HepG2 (cell line): Measurements from ENCODE around the gene ARAP3. TPM values are rescaled to one million over a fixed set of nuclear protein-coding genes. Genes with fewer than 3 reads are reported as not detected.
A peak's percentile ranks its signal among the peaks of the same experiment; 100 is the strongest.

Source experiments
- ATAC-seq: fragments of 200-7000 bp; cut with Tn5 transposase; 3 replicates; pipeline ENCODE4 v1.9.1; 2020; ENCODE audit warnings: mild to moderate bottlenecking, moderate library complexity
- BruUV-seq: library from RNA; stranded (reverse); fragments of 400-500 nt; replicated peaks from 2 replicates; lab custom pipeline; 2021; lab: Mats Ljungman, UMichigan
- CTCF ChIA-PET: fragments of 300-600 bp; formaldehyde crosslinking; extraction: SDS; loops from one replicate; lab custom pipeline; 2021; ENCODE audit warnings: low total read pairs, inconsistent platforms, low intra/inter-chr PET ratio; lab: Yijun Ruan, JAX
- POLR2A ChIA-PET: fragments of 350-600 bp; sonication (Branson Sonifier 250); formaldehyde crosslinking; loops from one replicate; lab custom pipeline; 2020; ENCODE audit warnings: antibody characterized with exemption, inconsistent platforms; lab: Yijun Ruan, JAX
- DNase-seq: peaks from one replicate; pipeline ENCODE4 v3.0.0-alpha.2; 2015; ENCODE audit warnings: low spot score
- FAIRE-seq: peaks from 3 replicates; lab custom pipeline; 2011; peaks lifted over from hg19 to GRCh38; lab: Jason Lieb, UNC
- H2AFZ ChIP-seq: one replicate; pipeline ENCODE4 v1.6.1; 2011; ENCODE audit warnings: low read length, inconsistent platforms
- H3K27ac ChIP-seq: fragments of 300-600 bp; 3 replicates; pipeline ENCODE4 v1.8.0; 2011; ENCODE audit warnings: mixed run types, mild to moderate bottlenecking, mixed read lengths, low read length, inconsistent platforms; ENCODE audit not compliant: insufficient read depth; ENCODE audit errors: extremely low read length
- H3K27me3 ChIP-seq, 2 experiments: fragments of 200-600 bp in 1 of 2; 2 replicates in 1 of 2; 3 replicates in 1 of 2; pipeline versions ENCODE4 v1.6.0 to v1.8.0; 2011; ENCODE audit warnings: low read length in 2 of 2, mild to moderate bottlenecking in 2 of 2, moderate library complexity in 2 of 2, inconsistent platforms in 1 of 2; ENCODE audit not compliant: insufficient read depth in 2 of 2, control insufficient read depth in 1 of 2
- H3K36me3 ChIP-seq, 2 experiments: fragments of 200-600 bp in 1 of 2; replicated peaks in 1 of 2; 2 replicates in 1 of 2; 3 replicates in 1 of 2; pipeline versions ENCODE4 v1.5.1 to v1.8.0; 2011; ENCODE audit warnings: low read length in 2 of 2, inconsistent platforms in 1 of 2; ENCODE audit not compliant: insufficient read depth in 2 of 2, control insufficient read depth in 1 of 2
- H3K4me1 ChIP-seq: 2 replicates; pipeline ENCODE4 v1.5.1; 2012; ENCODE audit warnings: low read length, inconsistent platforms; ENCODE audit not compliant: insufficient read depth
- H3K4me2 ChIP-seq: 2 replicates; pipeline ENCODE4 v1.6.0; 2011; ENCODE audit warnings: low read depth, low read length, inconsistent platforms
- H3K4me3 ChIP-seq, 3 experiments: fragments of 200-600 bp in 1 of 3; sonication (generic), shearing (Covaris generic) in 1 of 3; replicated peaks in 1 of 3; 2 replicates each; pipeline ENCODE4 v1.5.1; 2011 to 2016; ENCODE audit warnings: low read length in 3 of 3, inconsistent platforms in 2 of 3, low read depth in 2 of 3, mild to moderate bottlenecking in 2 of 3, control low read depth in 1 of 3, mixed read lengths in 1 of 3; ENCODE audit not compliant: insufficient read depth in 1 of 3
- H3K79me2 ChIP-seq: one replicate; pipeline ENCODE4 v1.6.1; 2011; ENCODE audit warnings: low read length, inconsistent platforms; ENCODE audit not compliant: insufficient read depth
- H3K9ac ChIP-seq: 2 replicates; pipeline ENCODE4 v1.6.0; 2011; ENCODE audit warnings: mild to moderate bottlenecking, low read depth, low read length, inconsistent platforms; ENCODE audit not compliant: insufficient read depth
- H3K9me3 ChIP-seq: 2 replicates; pipeline ENCODE4 v1.5.1; 2012; ENCODE audit warnings: mild to moderate bottlenecking, low read length
- H4K20me1 ChIP-seq: 2 replicates; pipeline ENCODE4 v1.6.0; 2011; ENCODE audit warnings: inconsistent platforms, mild to moderate bottlenecking, low read length, moderate library complexity; ENCODE audit not compliant: insufficient read depth
- AHR ChIP-seq: IDR thresholded peaks from 2 replicates; pipeline ENCODE4 v1.6.1; 2018; ENCODE audit warnings: missing genetic modification reagents, missing compliant biosample characterization
- CAMTA2 ChIP-seq: sonication (generic); formaldehyde crosslinking; IDR thresholded peaks from 2 replicates; pipeline ENCODE4 v1.4.0; 2020; ENCODE audit warnings: mild to moderate bottlenecking, missing genetic modification reagents, borderline replicate concordance
- CREB1 ChIP-seq, 2 experiments: fragments of 450-650 bp in 1 of 2; IDR thresholded peaks; 2 replicates each; pipeline ENCODE4 v1.6.1; 2016 to 2017; ENCODE audit warnings: control low read depth in 1 of 2, mild to moderate bottlenecking in 1 of 2, missing compliant biosample characterization in 1 of 2, missing genetic modification characterization in 1 of 2
- EHMT2 ChIP-seq: fragments of 200-600 bp; sonication (generic); IDR thresholded peaks from 2 replicates; pipeline ENCODE4 v1.7.0; 2017; ENCODE audit warnings: antibody characterized with exemption, low read depth, low read length, borderline replicate concordance
- FOXA3 ChIP-seq: IDR thresholded peaks from 2 replicates; pipeline ENCODE4 v1.6.1; 2016; ENCODE audit warnings: missing genetic modification reagents, missing compliant biosample characterization
- JARID2 ChIP-seq: sonication (generic); formaldehyde crosslinking; IDR thresholded peaks from 2 replicates; pipeline ENCODE4 v1.8.1; 2023; ENCODE audit warnings: missing genetic modification reagents, inconsistent platforms; ENCODE audit not compliant: insufficient replicate concordance
- SALL1 ChIP-seq: sonication (generic); formaldehyde crosslinking; IDR thresholded peaks from 2 replicates; pipeline ENCODE4 v1.8.0; 2022; ENCODE audit warnings: mild to moderate bottlenecking, missing genetic modification reagents
- UBTF ChIP-seq: sonication (generic); formaldehyde crosslinking; IDR thresholded peaks from 2 replicates; pipeline ENCODE4 v1.4.0; 2020; ENCODE audit warnings: mild to moderate bottlenecking, missing genetic modification reagents
- ZBTB1 ChIP-seq: sonication (generic); formaldehyde crosslinking; IDR thresholded peaks from 2 replicates; pipeline ENCODE4 v1.4.0; 2020; ENCODE audit warnings: missing genetic modification reagents, borderline replicate concordance
- ZNF580 ChIP-seq: IDR thresholded peaks from 2 replicates; pipeline ENCODE4 v1.6.1; 2016; ENCODE audit warnings: low read depth, borderline replicate concordance
- ZNF713 ChIP-seq: sonication (generic); formaldehyde crosslinking; IDR thresholded peaks from 2 replicates; pipeline ENCODE4 v1.4.0; 2020; ENCODE audit warnings: mild to moderate bottlenecking, missing genetic modification reagents
- ZSCAN29 ChIP-seq: sonication (generic); formaldehyde crosslinking; conservative IDR thresholded peaks from 2 replicates; pipeline ENCODE4 v1.4.0; 2020; ENCODE audit warnings: mild to moderate bottlenecking, missing genetic modification reagents
- WGBS: methylation state at CpG from one replicate; pipeline ENCODE4 v1.1.6; 2017; ENCODE audit warnings: low lambda C conversion rate; 5-methylcytosine and 5-hydroxymethylcytosine counted together
- in situ Hi-C: cut with HindIII; loops from 2 replicates; pipeline ENCODE4 v1.10.0; 2017; ENCODE audit warnings: low pct_unique_long_range_greater_than_20kb; ENCODE audit not compliant: extremely low pct_ligation_motif_present
- intact Hi-C: fragments of 100-400 bp; cut with micrococcal nuclease; formaldehyde crosslinking; loops from one replicate; pipeline ENCODE4 v1.10.0; 2022; ENCODE audit not compliant: unreplicated experiment
- polyA plus RNA-seq, 8 experiments: library from polyadenylated mRNA; depleted of rRNA in 3 of 8; stranded (reverse) in 7 of 8; unstranded in 1 of 8; fragments of >200 nt; fragmentation: Illumina TruSeq in 4 of 8; extraction: Trizol in 4 of 8; gene quantifications; 2 replicates each; pipeline versions ENCODE4 v1.2.1 to v1.2.3, GENCODE V29; 2011 to 2016; ENCODE audit warnings: low read depth in 4 of 8, missing spikeins in 1 of 8, mixed read lengths in 1 of 8; ENCODE audit not compliant: insufficient read depth in 1 of 8
- total RNA-seq, 5 experiments: library from RNA; depleted of rRNA; stranded (reverse); fragments of >200 nt; fragmentation: Illumina TruSeq; extraction: Trizol; gene quantifications; 2 replicates each; pipeline ENCODE4 v1.2.3, GENCODE V29; 2016; ENCODE audit warnings: low read depth in 1 of 5
- TF ChIP-seq, protein P1 (sequence below): sonication (generic); formaldehyde crosslinking; IDR thresholded peaks from 2 replicates; pipeline ENCODE4 v1.4.0; 2020; ENCODE audit warnings: missing genetic modification reagents
- TF ChIP-seq, protein P2 (sequence below): IDR thresholded peaks from 2 replicates; pipeline ENCODE4 v1.6.1; 2016; ENCODE audit warnings: missing biosample characterization, missing genetic modification reagents, low read depth

Gene ARAP3
- total and polyA plus RNA-seq, 2 of the 13 experiments (the other 11 are each of a cell fraction or from before 2014, with no cell fraction given), result 0.25 TPM; not detected in 1

- in situ Hi-C loops (no loop called here), intact Hi-C loops (no loop called here)
- Histone ChIP-seq H2AFZ (no peak overlapping the region), H3K4me2 (no peak overlapping the region), H3K4me1 (no peaks in the 10 kb centered on the region), H3K9ac (no peak overlapping the region), H3K79me2 (no peaks in the 10 kb centered on the region), H4K20me1 (no peaks in the 10 kb centered on the region), H3K36me3 (no peaks in the 10 kb centered on the region), H3K27ac (no peak overlapping the region), H3K9me3 (no peaks in the 10 kb centered on the region), H3K27me3 (peaks cover 5 to 13% of the 10 kb centered on the region in 2 experiments; a peak in 3 of 5 replicates), H3K4me3 (no peak overlapping the region)
- WGBS, result 34% methylated on average over 6 of the region's 8 CpGs
- no peak for FAIRE-seq
- ATAC-seq, result no peak
- BruUV-seq, result no TSS peak
- ChIA-PET CTCF (no interaction called here), POLR2A (interaction anchor here (1.0 to 1.2 kb wide), 3 partner anchors 16 to 66 kb away, joined by 3 to 9 read pairs (median 5); partner anchors contain the start of genes HDAC3 and RELL2)
- DNase-seq, result peak; percentile 65
- TF ChIP-seq FOXA3 (CRISPR knock-in tag), result peak; percentile 17; the same call in 1 of the 2 replicates
- no peak for TF ChIP-seq ZNF580
- 0 out of 2 replicates have a peak, but pooled peaks have one; percentile 13 for TF ChIP-seq SALL1 (CRISPR knock-in tag)
- TF ChIP-seq JARID2 (CRISPR knock-in tag), result no peak
- TF ChIP-seq CREB1 (IDR thresholded peaks at IDR 0.05), result peak; percentile 43; the same call in 1 of the 2 replicates
- TF ChIP-seq CREB1 (CRISPR knock-in tag; IDR thresholded peaks at IDR 0.05), result no peak
- TF ChIP-seq, protein P1, sequence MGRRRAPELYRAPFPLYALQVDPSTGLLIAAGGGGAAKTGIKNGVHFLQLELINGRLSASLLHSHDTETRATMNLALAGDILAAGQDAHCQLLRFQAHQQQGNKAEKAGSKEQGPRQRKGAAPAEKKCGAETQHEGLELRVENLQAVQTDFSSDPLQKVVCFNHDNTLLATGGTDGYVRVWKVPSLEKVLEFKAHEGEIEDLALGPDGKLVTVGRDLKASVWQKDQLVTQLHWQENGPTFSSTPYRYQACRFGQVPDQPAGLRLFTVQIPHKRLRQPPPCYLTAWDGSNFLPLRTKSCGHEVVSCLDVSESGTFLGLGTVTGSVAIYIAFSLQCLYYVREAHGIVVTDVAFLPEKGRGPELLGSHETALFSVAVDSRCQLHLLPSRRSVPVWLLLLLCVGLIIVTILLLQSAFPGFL (CRISPR knock-in tag), result no peak
- no peak for TF ChIP-seq CAMTA2 (CRISPR knock-in tag)
- no peak for TF ChIP-seq UBTF
- TF ChIP-seq ZSCAN29 (CRISPR knock-in tag), result no peak
- no peak for TF ChIP-seq ZNF713 (CRISPR knock-in tag)
- TF ChIP-seq ZBTB1, result no peak
- TF ChIP-seq, protein P2, sequence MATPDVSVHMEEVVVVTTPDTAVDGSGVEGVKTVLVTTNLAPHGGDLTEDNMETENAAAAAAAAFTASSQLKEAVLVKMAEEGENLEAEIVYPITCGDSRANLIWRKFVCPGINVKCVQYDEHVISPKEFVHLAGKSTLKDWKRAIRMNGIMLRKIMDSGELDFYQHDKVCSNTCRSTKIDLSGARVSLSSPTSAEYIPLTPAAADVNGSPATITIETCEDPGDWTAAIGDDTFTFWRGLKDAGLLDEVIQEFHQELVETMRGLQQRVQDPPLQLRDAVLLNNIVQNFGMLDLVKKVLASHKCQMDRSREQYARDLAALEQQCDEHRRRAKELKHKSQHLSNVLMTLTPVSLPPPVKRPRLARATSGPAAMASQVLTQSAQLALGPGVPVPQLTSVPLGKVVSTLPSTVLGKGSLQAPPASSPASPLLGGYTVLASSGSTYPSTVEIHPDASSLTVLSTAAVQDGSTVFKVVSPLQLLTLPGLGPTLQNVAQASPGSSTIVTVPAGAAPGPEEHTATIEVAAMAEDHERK (CRISPR knock-in tag), result no peak
- TF ChIP-seq AHR (CRISPR knock-in tag), result no peak
- TF ChIP-seq EHMT2, result no peak
Observed at GRCh38 chr5:141657937-141658545, 24.0 kb downstream of the ARAP3 start.
